Epithelial cell of prostate (primary cell): ENCODE measurements around the gene CEP20.
"Not testable (repeated sequence)": the region's sequence is repeated elsewhere in the genome, so short reads cannot be mapped to it uniquely, and the experiment has no call there.

Experiments used
- DNase-seq: peaks from one replicate; pipeline ENCODE4 v3.0.0-alpha.2; 2011; ENCODE audit warnings: low read depth, low spot score
- H3K27ac ChIP-seq: fragments of 450-650 bp; 2 replicates; pipeline ENCODE4 v1.5.1; 2017; ENCODE audit warnings: mild to moderate bottlenecking

Gene CEP20

DNA sequence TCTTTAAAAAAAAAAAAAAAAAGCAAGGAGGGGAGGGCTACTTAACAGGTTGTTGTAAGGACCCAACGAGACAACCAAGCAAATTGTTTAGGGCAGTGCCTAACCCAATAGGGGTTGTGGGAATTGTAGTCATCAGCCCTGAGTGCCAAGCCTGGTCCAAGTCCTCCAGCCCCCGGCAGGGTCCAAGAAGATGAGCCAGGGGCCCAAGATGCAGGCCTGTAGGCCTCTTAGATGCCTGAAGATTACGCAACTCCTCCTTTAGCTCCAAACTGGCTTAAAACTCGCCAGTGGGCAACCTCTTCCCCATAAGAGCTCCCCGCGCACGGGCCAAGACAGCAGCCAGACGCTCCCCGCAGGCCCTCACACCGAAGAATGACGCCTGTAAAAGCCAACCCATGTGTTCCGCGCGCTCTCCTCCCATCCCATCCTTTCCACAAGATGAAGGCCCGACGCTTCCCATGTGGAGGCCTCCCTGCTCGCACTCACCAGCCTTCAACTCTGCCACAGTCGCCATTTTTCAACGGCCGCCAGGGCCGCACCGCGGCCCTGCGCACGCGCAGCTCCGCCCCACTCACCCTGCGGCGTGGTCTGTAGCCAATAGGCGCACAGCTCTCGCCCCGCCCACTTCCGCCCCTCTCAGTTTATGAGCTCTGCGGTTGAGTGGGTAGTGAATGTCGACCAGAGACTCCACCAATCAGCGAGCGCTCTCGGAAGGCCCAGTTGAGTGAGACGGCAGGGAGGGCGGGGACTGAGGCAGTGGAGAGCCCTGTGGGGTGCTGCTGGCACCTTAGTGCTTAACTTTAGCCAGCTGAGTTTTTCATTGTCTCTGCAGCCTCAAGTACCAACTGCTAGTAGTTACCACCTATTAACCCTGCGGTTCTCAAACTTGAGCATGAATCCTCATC lies at the start of gene CEP20:
CEP20 (minus strand) TSS at position 532 of the 905 bp plus-strand sequence; CDS start at position 514, 18 bp downstream.
- peak within 1 kb of the TSS; percentile 66 for H3K27ac ChIP-seq
- peak; percentile 93 for DNase-seq

GRCh38 chr16:15936809-15937208 lies 48.4 kb upstream of the CEP20 start:
- not testable (repeated sequence) for H3K27ac ChIP-seq, DNase-seq

DNA sequence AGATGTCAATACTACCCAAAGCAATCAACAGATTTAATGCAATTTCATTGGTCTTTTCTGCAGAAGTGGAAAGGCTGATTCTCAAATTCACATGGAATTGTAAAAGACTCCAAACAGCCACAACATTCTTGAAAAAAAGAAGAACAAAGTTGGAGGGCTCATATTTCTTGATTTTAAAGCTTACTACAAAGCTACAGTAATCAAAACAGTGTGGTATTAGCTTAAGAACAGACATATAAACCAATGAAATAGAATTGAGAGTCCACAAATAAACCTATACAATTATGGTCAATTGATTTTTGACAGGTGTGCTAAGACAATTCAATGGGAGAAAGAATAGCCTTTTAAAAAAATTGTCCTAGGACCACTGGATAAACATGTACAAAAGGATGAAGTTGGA lies 46.6 kb upstream of the CEP20 start:
- H3K27ac ChIP-seq, result no peak overlapping the region
- no peak for DNase-seq

DNA sequence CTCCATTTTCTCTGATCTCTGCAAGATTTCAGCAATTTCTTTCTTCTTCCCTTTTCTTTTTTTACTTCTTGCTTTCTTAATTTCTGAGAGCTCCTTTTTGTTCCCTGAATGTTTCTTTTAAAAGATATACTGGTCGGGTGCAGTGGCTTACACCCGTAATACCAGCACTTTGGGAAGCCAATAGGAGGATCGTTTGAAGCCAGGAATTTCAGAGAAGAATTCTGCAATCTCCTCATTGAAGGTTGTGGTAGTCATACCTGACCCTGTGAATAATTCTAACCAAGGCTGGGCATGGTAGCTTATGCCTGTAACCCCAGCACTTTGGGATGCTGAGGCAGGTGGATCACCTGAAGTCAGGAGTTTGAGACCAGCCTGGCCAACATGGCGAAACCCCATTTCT lies 45.4 kb upstream of the CEP20 start:
- DNase-seq, result no peak
- no peak overlapping the region for H3K27ac ChIP-seq

DNA sequence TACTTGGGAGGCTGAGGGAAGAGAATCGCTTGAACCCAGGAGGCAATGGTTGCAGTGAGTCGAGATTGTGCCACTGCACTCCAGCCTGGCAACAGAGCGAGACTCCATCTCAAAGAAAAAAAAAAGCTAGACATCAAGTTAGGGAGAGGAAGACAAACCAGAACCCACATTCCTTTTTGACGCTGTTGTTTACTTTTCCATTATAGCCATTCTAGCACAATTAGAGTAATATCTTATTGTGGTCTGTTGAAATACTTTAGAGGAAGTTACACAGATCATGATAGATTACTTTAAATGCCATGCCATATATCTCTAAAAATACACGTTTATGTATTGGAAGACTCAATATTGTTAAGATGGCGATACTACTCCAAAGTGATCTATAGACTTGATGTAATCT lies 44.5 kb upstream of the CEP20 start:
- DNase-seq, result no peak
- H3K27ac ChIP-seq, result no peak overlapping the region

DNA sequence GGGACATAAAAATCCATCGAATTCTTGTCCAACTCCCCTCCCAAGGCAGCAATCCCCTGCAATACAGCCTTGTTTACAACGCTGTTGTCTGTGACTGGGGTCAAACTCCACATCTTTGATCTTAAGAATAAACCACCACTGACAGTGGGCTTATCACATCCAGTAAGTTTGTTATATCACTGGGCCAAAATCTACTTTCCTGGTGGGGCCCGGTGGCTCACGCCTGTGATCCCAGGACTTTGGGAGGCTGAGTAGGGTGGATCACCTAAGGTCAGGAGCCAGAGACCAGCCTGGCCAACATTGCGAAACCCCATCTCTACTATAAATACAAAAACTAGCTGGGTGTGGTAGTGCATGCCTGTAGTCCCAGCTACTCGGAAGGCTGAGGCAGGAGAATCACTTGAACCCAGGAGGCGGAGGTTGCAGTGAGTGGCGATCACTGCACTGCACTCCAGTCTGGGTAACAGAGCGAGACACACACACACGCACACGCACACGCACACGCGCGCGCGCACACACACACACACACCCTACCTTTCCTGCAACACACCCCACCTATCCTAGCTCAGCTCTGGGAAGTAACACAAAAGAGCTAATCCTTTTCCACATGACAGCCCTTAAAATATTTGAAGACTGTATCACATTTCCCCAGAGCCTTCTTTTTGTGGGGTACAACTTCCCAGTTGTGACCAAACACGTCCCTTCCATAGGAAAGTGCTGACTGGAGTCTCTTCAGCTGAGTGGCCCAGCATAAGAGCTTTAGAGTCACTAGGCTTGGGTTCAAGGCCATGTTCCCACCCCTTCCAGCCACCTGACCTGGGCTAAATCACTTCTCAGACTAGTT lies 40.1 kb upstream of the CEP20 start:
- H3K27ac ChIP-seq, result no peak overlapping the region
- no peak for DNase-seq

GRCh38 chr16:15925631-15926030 lies 37.2 kb upstream of the CEP20 start:
- DNase-seq, result no peak
- no peak overlapping the region for H3K27ac ChIP-seq

- H3K27ac ChIP-seq, result no peak overlapping the region
- DNase-seq, result no peak
Observed at GRCh38 chr16:15924996-15925395, 36.6 kb upstream of the CEP20 start.

DNA sequence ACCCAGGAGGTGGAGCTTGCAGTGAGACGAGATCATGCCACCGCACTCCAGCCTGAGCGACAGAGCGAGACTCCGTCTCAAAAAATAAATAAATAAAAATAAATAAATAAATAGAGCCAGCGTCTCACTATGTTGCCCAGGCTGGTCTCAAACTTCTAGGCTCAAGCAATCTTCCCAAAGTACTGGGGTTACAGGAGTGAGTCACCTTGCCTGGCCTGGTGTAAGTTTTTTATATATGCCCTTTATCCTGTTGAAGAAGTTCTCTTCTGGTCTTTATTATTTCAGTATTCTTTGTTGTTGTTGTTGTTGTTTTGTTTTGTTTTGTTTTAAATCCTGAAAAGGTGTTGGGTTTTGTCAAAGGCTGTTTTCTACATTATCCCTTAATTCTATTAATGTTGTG lies 30.9 kb upstream of the CEP20 start:
- peak overlapping the region; percentile 85 for H3K27ac ChIP-seq
- DNase-seq, result no peak

- not testable (repeated sequence) for H3K27ac ChIP-seq, DNase-seq
Observed at GRCh38 chr16:15918314-15918713, 29.9 kb upstream of the CEP20 start.

GRCh38 chr16:15916323-15916722 lies 27.9 kb upstream of the CEP20 start:
- H3K27ac ChIP-seq, result no peak overlapping the region
- no peak for DNase-seq

DNA sequence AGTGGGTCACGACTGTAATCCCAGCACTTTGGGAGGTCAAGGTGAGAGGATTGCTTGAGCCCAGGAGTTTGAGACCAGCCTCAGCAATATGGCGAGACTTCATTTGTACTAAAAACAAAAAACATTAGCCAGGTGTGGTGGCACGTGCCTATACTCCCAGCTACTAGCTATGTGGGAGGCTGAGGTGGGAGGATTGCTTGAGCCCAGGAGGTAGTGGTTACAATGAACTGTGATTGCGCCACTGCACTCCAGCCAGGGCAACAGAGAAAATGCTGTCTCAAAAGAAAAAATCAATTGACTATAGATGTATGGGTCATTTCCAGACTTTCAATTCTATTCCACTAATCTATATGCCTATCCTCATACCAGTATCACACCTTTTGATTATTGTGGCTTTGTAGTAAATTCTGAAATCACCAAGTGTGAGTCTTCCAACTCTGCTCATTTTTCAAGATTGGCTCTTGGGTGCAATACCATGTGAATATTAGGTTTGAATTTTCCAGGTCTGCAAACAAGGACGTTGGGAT lies 27.2 kb upstream of the CEP20 start:
- H3K27ac ChIP-seq, result no peak overlapping the region
- no peak for DNase-seq

DNA sequence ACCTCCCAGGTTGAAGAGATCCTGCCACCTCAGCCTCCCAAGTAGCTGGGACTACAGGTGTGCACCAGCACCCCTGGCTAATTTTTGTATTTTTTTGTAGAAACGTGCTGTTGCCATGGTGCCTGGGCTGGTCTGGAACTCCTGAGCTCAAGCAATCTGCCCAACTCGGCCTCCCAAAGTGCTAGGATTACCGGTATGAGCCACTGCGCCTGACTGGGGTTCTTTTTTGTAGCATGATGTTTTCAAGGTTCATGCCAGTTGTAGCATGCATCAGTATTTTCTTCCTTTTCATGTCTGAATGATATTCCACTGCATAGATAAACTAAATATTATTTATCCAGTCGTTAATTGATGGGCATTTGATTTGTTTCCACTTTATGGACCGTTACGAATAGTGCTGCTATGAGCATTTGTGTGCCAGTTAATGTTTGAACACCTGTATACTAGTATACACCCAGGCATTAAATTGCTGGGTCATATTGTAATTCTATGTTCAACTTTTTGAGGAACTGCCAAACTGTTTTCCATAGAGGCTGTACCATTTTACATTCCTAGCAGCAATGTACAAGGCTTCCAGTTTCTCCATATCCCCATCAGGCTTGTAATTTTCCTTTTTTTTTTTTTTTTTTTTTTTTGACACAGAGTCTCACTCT lies 24.8 kb upstream of the CEP20 start:
- no peak overlapping the region for H3K27ac ChIP-seq
- no peak for DNase-seq

DNA sequence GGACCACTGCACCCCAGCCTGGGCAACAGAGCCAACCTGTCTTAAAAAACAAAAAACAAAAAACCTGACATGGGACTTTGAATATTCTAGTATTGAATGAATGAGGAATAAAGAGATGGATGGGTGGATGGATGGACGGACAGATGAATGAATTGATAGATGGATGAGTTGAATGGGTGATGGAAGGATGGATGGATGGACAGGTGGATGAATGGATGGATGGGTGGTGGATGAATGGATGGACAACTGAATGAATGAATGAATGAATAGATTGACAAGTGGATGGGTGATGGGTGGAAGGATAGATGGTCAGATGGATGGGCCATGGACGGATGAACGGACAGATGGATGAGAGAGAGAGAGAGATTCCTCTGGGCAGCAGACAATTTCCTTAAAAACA lies 22.8 kb upstream of the CEP20 start:
- H3K27ac ChIP-seq, result no peak overlapping the region
- no peak for DNase-seq

- H3K27ac ChIP-seq, result no peak overlapping the region
- no peak for DNase-seq
Observed at GRCh38 chr16:15907863-15908478, 19.6 kb upstream of the CEP20 start.

- no peak for DNase-seq
- no peak overlapping the region for H3K27ac ChIP-seq
Observed at GRCh38 chr16:15906439-15906838, 18.0 kb upstream of the CEP20 start.

DNA sequence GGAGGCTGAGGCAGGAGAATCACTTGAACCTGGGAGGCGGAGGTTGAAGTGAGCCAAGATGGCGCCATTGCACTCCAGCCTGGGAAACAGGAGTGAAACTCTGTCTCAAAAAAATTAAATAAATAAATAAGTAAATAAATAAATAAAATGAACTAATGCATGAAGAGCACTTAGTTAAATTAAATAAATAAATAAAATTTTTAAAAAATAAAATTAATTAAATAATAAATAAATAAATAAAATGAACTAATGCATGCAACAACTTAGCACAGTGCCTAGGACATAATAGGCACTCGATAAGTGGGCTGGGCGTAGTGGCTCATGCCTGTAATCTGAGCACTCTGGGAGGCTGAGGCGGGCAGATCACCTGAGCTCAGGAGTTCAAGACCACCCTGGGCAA lies 15.6 kb upstream of the CEP20 start:
- no peak overlapping the region for H3K27ac ChIP-seq
- no peak for DNase-seq

DNA sequence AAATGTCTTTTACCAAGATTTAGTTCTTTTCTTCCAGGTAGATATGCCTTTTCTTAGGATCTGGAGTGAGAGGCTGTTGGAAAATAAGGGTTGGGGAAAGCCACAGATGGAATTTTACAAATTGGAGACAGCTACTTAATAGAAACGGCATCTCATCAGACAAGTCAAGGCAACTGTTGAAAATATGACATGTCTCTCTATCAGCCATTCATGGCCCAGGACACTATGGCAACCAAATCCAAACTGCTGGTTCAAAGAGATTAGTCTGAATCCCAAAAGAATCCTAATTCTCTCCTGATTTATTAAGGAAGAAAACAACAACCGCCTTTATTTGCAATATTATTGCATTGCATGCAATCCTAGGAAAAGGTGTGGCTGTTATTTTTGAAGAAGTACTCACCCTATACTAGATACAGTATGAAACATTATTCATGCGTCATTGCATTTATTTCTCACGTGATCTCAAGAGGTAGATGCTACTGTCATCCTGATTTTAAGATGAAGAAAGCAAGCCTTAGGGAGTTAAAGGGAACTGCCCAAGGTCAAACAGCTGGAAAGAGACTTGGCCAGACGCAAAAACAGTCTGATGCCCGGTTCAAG lies 12.6 kb upstream of the CEP20 start:
- no peak for DNase-seq
- H3K27ac ChIP-seq, result peak overlapping the region; percentile 92

DNA sequence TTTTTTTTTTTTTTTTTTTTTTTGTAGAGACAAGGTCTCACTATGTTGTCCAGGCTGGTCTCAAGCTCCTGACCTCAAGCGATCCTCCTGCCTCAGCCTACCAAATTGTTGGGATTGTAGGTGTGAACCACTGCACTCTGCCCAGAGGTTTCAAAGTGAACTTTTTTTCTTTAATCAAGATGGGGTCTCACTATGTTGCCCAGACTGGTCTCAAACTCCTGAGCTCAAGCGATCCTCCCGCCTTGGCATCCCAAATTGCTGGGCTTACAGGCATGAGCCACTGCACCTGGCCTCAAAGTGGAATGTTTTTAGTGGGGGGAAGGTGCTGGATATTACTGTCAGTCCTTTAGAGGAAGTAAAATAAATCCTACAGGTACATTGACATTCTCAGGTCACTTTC lies 12.0 kb upstream of the CEP20 start:
- peak overlapping the region; percentile 92 for H3K27ac ChIP-seq
- no peak for DNase-seq
